Ovary (tissue), 9 donors: ENCODE results near the gene SEMA4G. TPM values are rescaled to one million over a fixed set of nuclear protein-coding genes. Genes with fewer than 3 reads are reported as not detected.
A peak's percentile ranks its signal among the peaks of the same experiment; 100 is the strongest.

ENCODE experiments used
- DNase-seq, 5 donors: peaks; one replicate each; pipeline ENCODE4 v3.0.0-alpha.2; 2019 to 2020
- H3K27ac ChIP-seq, 2 donors: fragments of 200-600 bp; one replicate each; pipeline versions ENCODE4 v1.5.1 to v1.8.0; 2019 to 2022
- H3K27me3 ChIP-seq: fragments of 200-600 bp; one replicate; pipeline ENCODE4 v1.8.0; 2022
- H3K36me3 ChIP-seq: fragments of 200-600 bp; sonication (generic); one replicate; pipeline ENCODE4 v1.5.1; 2019
- H3K4me1 ChIP-seq: one replicate; pipeline ENCODE4 v1.8.1; 2013; ENCODE audit warnings: mild to moderate bottlenecking, moderate library complexity; ENCODE audit not compliant: insufficient read depth
- H3K4me3 ChIP-seq: fragments of 200-600 bp; sonication (generic); one replicate; pipeline ENCODE4 v1.5.1; 2017
- H3K9me3 ChIP-seq, 2 donors: fragments of 200-600 bp in 1 of 2; sonication (generic) in 1 of 2; one replicate each; pipeline versions ENCODE4 v1.5.1 to v1.8.1; 2013 to 2019; ENCODE audit warnings: mild to moderate bottlenecking in 1 of 2, moderate library complexity in 1 of 2
- EP300 ChIP-seq: sonication (generic); formaldehyde crosslinking; IDR thresholded peaks from one replicate; pipeline ENCODE4 v1.6.1; 2017; ENCODE audit warnings: antibody characterized with exemption
- POLR2A ChIP-seq: fragments of 450-650 bp; IDR thresholded peaks from one replicate; pipeline ENCODE4 v1.6.1; 2017; ENCODE audit warnings: antibody characterized with exemption, mild to moderate bottlenecking, moderate library complexity
- whole genome bisulfite sequencing, 3 donors: extraction: QIAGEN DNeasy Blood & Tissue Kit in 1 of 3; methylation state at CpG; one replicate each; pipeline versions ENCODE4 v1.1.5 to v1.1.7; 2013 to 2017; 5-methylcytosine and 5-hydroxymethylcytosine counted together
- intact Hi-C, 4 donors: fragments of 100-400 bp; cut with DNase I; formaldehyde crosslinking; loops; one replicate each; pipeline versions ENCODE4 v1.11.0 to v1.15.1; 2022 to 2023
- microRNA counts: library from miRNA; unstranded; fragments of <30 nt; microRNA quantifications from one replicate; lab custom pipeline; 2016
- microRNA-seq, 3 donors: library from miRNA; unstranded; fragments of <30 nt; microRNA quantifications; one replicate each; pipeline versions ENCODE4 to v1.2.0, GENCODE V29; 2019 to 2020
- polyA plus RNA-seq, 2 donors: library from polyadenylated mRNA; stranded (reverse); fragments of 200-250 nt in 1 of 2; fragments of 350-450 nt in 1 of 2; fragmentation: Illumina TruSeq in 1 of 2; extraction: RNeasy Lipid Tissue Mini Kit (QIAGEN cat#74804) in 1 of 2; gene quantifications; one replicate each; pipeline ENCODE4 v1.2.3, GENCODE V29; 2013 to 2014
- small RNA-seq: library from RNA; depleted of rRNA; stranded (forward); fragments of <200 nt; gene quantifications from one replicate; pipeline ENCODE3, GENCODE V24; 2016
- total RNA-seq, 7 donors: library from RNA; depleted of rRNA in 2 of 7; stranded (reverse); fragments of >200 nt in 2 of 7; fragmentation: NEBNext Ultra II Directional in 3 of 7; extraction: Animal tissue kit (Norgen Biotek cat#: 25700) in 3 of 7; gene quantifications; one replicate each; pipeline versions ENCODE4 v1.1.0 to v1.2.4, GENCODE V29; 2016 to 2023
- TF ChIP-seq, protein P1 (sequence below), 3 donors: fragments of 450-650 bp in 2 of 3; fragments of 200-600 bp in 1 of 3; IDR thresholded peaks; one replicate each; pipeline versions ENCODE4 v1.5.1 to v1.8.0; 2016 to 2022; ENCODE audit warnings: antibody characterized with exemption in 3 of 3, mild to moderate bottlenecking in 1 of 3
- donor health status: DM: no; HTN: no; CAD: no; lungs with moderate emphysema.
- donor health status: DM: no; HTN: no; CAD: no.
- donor health status: Bipolar disorder and iron deficiency.
- donor health status: DM: yes; HTN: yes; CAD: no.
- donor health status: DM: no; HTN: no; CAD: no.
- donor health status: DM: yes; HTN: yes; CAD: no.

SEMA4G gene
- total and polyA plus RNA-seq, 9 donors, result 5.9 to 25.5 (median 13.1) TPM

DNA sequence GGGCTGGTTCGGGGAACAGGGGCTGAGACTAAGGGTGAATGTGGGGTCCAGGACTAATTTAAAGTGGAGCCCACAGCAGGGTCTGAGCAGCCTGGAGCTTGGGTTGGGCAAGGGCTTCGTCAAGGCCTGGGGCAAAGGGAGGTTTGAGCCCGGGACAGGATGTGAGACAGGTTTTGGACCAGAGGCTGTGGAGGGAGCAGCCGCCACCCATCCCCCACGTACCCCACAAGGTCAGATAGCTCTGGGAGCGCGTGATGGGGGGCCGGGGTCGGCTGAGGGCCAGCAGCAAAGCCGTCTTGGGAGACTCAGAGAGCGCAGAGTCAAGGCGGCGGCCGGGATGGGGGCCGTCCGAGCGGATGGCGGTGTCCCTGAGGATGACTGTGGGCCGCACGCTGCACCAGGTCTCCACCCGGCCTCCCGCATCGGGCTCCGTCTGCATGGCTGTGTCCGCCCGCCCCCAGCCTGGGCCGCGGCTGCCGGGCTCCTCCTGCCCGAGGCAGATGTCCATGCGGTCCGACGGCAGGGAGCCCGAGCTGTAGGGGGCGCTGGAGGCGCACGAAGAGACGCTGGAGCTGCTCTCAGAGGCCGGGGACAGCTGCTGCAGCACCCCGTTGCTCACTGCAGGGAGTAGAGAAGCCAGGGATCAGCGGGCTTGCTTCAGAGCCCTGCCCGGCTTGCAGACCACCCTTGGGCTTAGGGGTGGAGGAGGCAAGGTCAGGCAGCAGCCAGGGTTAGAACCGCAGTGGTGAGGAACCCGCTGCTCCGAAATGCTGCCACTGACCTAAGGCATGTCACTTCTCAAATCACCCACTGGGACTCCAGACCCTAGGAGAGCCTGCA is 49.5 kb downstream of the SEMA4G start:
- Histone ChIP-seq H3K27ac (no peak overlapping the region), H3K36me3 (no peaks in the 10 kb centered on the region), H3K4me3 (no peak overlapping the region), H3K27me3 (no peaks in the 10 kb centered on the region), H3K4me1 (peaks cover 1% of the 10 kb centered on the region), H3K9me3 (no peaks in the 10 kb centered on the region)
- TF ChIP-seq, protein P1, sequence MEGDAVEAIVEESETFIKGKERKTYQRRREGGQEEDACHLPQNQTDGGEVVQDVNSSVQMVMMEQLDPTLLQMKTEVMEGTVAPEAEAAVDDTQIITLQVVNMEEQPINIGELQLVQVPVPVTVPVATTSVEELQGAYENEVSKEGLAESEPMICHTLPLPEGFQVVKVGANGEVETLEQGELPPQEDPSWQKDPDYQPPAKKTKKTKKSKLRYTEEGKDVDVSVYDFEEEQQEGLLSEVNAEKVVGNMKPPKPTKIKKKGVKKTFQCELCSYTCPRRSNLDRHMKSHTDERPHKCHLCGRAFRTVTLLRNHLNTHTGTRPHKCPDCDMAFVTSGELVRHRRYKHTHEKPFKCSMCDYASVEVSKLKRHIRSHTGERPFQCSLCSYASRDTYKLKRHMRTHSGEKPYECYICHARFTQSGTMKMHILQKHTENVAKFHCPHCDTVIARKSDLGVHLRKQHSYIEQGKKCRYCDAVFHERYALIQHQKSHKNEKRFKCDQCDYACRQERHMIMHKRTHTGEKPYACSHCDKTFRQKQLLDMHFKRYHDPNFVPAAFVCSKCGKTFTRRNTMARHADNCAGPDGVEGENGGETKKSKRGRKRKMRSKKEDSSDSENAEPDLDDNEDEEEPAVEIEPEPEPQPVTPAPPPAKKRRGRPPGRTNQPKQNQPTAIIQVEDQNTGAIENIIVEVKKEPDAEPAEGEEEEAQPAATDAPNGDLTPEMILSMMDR (IDR thresholded peaks at IDR 0.05), result peak in 2 of 3 donors; percentile 38 to 41
- TF ChIP-seq EP300, result no peak
- TF ChIP-seq POLR2A, result no peak
- WGBS, 3 donors, result 13 to 22% (median 19%) methylated on average over 39 to 45 of the region's 45 CpGs
- intact Hi-C loops, result no loop called here
- DNase-seq, result peak; percentile 62 to 80 (median 77)

MicroRNA genes within 50 kb of the gene (microRNA counts, 767-probe panel; counts per million panel counts)
- microRNA hsa-miR-608 (lab: Ali Mortazavi, UCI), result 530 counts per million, percentile 78 among the panel's probes with 10 or more counts

Small RNA genes within 50 kb of the gene (microRNA-seq; reads per million reads assigned to microRNA genes)
- gene MIR608, result 0 reads per million in 3 donors

Small RNA genes within 50 kb of the gene (small RNA-seq; reads per million reads assigned to genes)
- gene MIR608, result not detected

Other genes with a start within 250 kb of the SEMA4G start
- 10 to 100 TPM in 1 of 7 donors, 1 to 10 TPM in 3, under 1 TPM in 1, not detected in 2; 0.92 to 10.8 (median 2.7) TPM for gene PAX2, start 223.9 kb upstream of the SEMA4G start, total RNA-seq
- under 1 TPM in 1 of 2 donors, not detected in 1; 0.04 TPM for gene PAX2, start 223.9 kb upstream of the SEMA4G start, polyA plus RNA-seq
- 10 to 100 TPM; 27.0 to 81.9 (median 42.1) TPM for gene SLF2, start 56.5 kb upstream of the SEMA4G start, total RNA-seq
- 10 to 100 TPM; 19.6 to 20.5 TPM for gene SLF2, start 56.5 kb upstream of the SEMA4G start, polyA plus RNA-seq
- 100 to 1,000 TPM in 1 of 7 donors, 10 to 100 TPM in 6; 68.2 to 113 (median 83.3) TPM for gene MRPL43, start 18.0 kb downstream of the SEMA4G start, total RNA-seq
- 100 to 1,000 TPM in 1 of 2 donors, 10 to 100 TPM in 1; 56.6 to 126 TPM for gene MRPL43, start 18.0 kb downstream of the SEMA4G start, polyA plus RNA-seq
- gene TWNK, start 18.0 kb downstream of the SEMA4G start, total RNA-seq, result 10 to 100 TPM in 4 of 7 donors, 1 to 10 TPM in 3; 2.4 to 13.9 (median 10.7) TPM
- gene TWNK, start 18.0 kb downstream of the SEMA4G start, polyA plus RNA-seq, result 10 to 100 TPM in 1 of 2 donors, 1 to 10 TPM in 1; 5.3 to 12.5 TPM
- 100 to 1,000 TPM in 2 of 7 donors, 10 to 100 TPM in 5; 60.6 to 121 (median 77.4) TPM for gene LZTS2, start 30.3 kb downstream of the SEMA4G start, total RNA-seq
- gene LZTS2, start 30.3 kb downstream of the SEMA4G start, polyA plus RNA-seq, result 10 to 100 TPM in 1 of 2 donors, 1 to 10 TPM in 1; 9.4 to 93.9 TPM
- 1 to 10 TPM in 2 of 7 donors, under 1 TPM in 5; 0.56 to 1.2 (median 0.74) TPM for gene PDZD7, start 61.6 kb downstream of the SEMA4G start, total RNA-seq
- gene PDZD7, start 61.6 kb downstream of the SEMA4G start, polyA plus RNA-seq, result under 1 TPM; 0.07 to 0.44 TPM
- gene SFXN3, start 61.7 kb downstream of the SEMA4G start, total RNA-seq, result 10 to 100 TPM; 20.2 to 47.0 (median 28.6) TPM
- gene SFXN3, start 61.7 kb downstream of the SEMA4G start, polyA plus RNA-seq, result 10 to 100 TPM; 26.5 to 51.5 TPM
- 1 to 10 TPM in 2 of 7 donors, under 1 TPM in 3, not detected in 2; 0.57 to 1.4 (median 0.94) TPM for gene KAZALD1, start 92.5 kb downstream of the SEMA4G start, total RNA-seq
- gene KAZALD1, start 92.5 kb downstream of the SEMA4G start, polyA plus RNA-seq, result 1 to 10 TPM in 1 of 2 donors, under 1 TPM in 1; 0.46 to 1.9 TPM
- gene TLX1, start 161.8 kb downstream of the SEMA4G start, total RNA-seq, result not detected
- not detected for gene TLX1, start 161.8 kb downstream of the SEMA4G start, polyA plus RNA-seq